ENCODE measurements around the gene NR2F6.
"Not testable (repeated sequence)": the region's sequence is repeated elsewhere in the genome, so short reads cannot be mapped to it uniquely, and the experiment has no call there.

Gene NR2F6

DNA sequence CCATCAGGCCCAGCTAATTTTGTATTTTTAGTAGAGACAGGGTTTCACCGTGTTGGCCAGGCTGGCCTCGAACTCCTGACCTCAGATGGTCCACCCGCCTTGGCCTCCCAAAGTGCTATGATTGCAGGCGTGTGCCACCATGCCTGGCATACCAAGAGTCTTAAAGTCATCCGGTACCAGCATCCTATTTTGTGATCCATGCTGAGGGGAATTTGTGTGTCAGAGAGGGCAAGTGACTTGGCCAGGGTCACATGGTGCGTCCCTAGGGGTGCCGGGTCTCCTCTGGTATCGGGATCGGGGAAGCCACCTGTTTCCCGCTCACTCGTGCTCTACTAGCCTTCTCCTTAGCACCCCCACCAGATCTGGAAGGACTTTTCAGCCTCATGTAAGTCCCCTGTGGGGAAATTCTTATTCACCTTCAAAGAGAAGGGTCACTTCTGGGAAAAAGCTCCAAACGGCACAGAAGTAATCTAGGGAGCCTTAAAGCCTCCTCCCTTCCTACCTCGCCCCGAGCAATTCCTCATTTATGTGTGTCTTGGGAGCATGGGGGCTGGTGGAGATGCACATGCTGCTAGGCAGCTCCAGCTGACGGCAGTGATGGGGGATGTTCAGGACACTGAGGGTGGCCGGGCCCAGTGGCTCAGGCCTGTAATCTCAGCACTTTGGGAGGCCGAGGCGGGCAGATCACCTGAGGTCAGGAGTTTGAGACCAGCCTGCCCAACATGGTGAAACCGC lies 29.9 kb upstream of the NR2F6 start:
- no peak for TF ChIP-seq POLR2A (IDR thresholded peaks at IDR 0.05; ENCODE audit: low read depth, low read length)
- DNase-seq (ENCODE audit: insufficient read length, low spot score) (no peak), FAIRE-seq (no peak)

DNA sequence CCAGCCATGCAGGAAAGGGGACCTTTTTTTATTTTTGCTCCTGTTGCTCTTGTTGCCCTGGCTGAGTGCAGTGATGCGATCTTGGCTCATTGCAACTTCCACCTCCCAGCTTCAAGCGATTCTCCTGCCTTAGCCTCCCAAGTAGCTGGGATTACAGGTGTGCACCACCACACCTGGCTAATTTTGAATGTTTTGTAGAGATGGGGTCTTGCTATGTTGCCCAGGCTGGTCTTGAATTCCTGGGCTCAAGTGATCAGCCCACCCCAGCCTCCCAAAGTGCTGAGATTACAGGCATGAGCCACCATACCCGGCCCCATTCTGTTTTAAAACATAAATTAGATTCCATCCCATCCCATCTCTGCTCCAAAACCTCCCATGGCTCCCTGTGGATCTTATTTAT lies 29.2 kb upstream of the NR2F6 start:
- FAIRE-seq; DNase-seq (ENCODE audit: insufficient read length, low spot score): not testable (repeated sequence)

- FAIRE-seq (no peak), DNase-seq (ENCODE audit: insufficient read length, low spot score) (no peak)
- no peak for TF ChIP-seq POLR2A (IDR thresholded peaks at IDR 0.05; ENCODE audit: low read depth, low read length)
Measured at GRCh38 chr19:17268754-17269153, 23.0 kb upstream of the NR2F6 start.

- peak; percentile 97 for DNase-seq (ENCODE audit: insufficient read length, low spot score)
- FAIRE-seq, result peak; percentile 91
- TF ChIP-seq POLR2A (IDR thresholded peaks at IDR 0.05; ENCODE audit: low read depth, low read length), result peak; percentile 59
Measured at GRCh38 chr19:17266975-17267788, 21.5 kb upstream of the NR2F6 start, which contains the start of gene BABAM1. BABAM1 (plus strand) TSS chr19:17267443; CDS start chr19:17268807, 1,364 bp downstream.

- FAIRE-seq, result no peak
- DNase-seq (ENCODE audit: insufficient read length, low spot score), result no peak
- TF ChIP-seq POLR2A (IDR thresholded peaks at IDR 0.05; ENCODE audit: low read depth, low read length), result no peak
Measured at GRCh38 chr19:17266589-17266974, 20.9 kb upstream of the NR2F6 start.

DNA sequence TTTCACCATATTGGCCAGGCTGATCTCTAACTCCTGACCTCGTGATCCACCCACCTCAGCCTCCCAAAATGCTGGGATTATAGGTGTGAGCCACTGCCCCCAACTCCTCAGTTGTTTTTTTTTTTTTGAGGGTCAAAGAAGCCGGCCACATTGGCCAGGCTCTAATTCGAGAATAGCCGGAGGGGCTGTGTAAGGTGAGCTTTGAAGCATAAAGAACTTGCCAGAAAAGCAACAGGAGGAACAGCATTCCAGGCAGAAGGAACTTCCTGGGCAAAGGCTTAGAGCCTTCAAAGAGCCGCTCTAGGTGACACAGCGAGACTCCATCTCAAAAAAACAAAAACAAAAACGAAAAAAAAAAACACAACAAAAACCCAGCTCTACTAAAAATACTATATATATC lies 20.3 kb upstream of the NR2F6 start:
- DNase-seq (ENCODE audit: insufficient read length, low spot score), result no peak
- no peak for TF ChIP-seq POLR2A (IDR thresholded peaks at IDR 0.05; ENCODE audit: low read depth, low read length)
- no peak for FAIRE-seq

GRCh38 chr19:17264641-17264979 lies 18.9 kb upstream of the NR2F6 start, which contains the start of gene USHBP1:
USHBP1 (minus strand) TSS chr19:17264745; CDS start chr19:17264299, 446 bp downstream.
- no peak for TF ChIP-seq POLR2A (IDR thresholded peaks at IDR 0.05; ENCODE audit: low read depth, low read length)
- FAIRE-seq (no peak), DNase-seq (ENCODE audit: insufficient read length, low spot score) (no peak)

- DNase-seq (ENCODE audit: insufficient read length, low spot score) (no peak), FAIRE-seq (no peak)
- TF ChIP-seq POLR2A (IDR thresholded peaks at IDR 0.05; ENCODE audit: low read depth, low read length), result no peak
Measured at GRCh38 chr19:17263712-17264640, 18.3 kb upstream of the NR2F6 start.

GRCh38 chr19:17262557-17262956 lies 16.8 kb upstream of the NR2F6 start:
- no peak for TF ChIP-seq POLR2A (IDR thresholded peaks at IDR 0.05; ENCODE audit: low read depth, low read length)
- DNase-seq (ENCODE audit: insufficient read length, low spot score), result no peak
- FAIRE-seq, result no peak

DNA sequence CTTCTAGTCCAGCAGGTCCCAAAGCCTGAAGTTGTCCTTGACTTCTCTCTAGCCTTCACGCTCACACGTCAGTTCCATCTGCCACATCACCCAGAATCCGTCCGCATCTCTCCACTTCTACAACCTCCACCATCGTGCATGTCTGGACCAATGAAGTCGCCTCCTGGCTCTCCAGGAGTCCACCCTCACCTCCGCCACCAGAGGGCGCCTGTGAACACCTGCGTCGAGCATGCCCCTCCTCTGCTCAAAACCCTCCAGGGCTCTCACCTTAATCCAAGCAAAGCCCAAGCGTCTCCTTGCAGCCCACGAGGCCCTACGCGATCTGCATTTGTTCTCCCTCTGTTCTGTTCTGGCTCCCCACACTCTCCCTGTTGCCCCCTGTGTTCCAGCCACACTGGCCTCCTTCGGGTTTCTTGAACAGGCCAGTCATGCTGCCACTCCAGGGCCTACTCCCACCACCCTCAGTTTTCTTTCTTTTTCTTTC lies 15.2 kb upstream of the NR2F6 start:
- no peak for FAIRE-seq
- DNase-seq (ENCODE audit: insufficient read length, low spot score), result peak; percentile 81
- no peak for TF ChIP-seq POLR2A (IDR thresholded peaks at IDR 0.05; ENCODE audit: low read depth, low read length)

DNA sequence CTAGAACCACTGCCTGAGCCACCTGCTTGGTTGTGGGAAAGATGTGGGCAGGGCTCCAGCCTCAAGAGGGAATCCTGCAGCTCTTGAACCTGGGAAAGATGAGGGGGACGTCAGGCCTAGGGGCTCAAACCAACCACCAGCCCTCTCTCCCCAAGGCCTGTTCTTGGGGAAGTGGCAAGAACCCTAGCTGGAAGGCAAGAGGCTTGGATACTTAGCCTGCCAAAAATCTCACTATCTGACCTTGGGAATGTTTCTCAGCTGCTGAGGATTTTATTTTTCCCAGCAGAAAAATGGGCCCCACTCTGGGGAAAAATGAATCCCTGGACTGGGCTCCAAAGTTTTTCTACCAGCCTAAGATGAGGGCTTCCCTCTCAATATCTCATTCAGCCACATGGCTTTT lies 14.2 kb upstream of the NR2F6 start:
- no peak for FAIRE-seq
- DNase-seq (ENCODE audit: insufficient read length, low spot score), result no peak
- no peak for TF ChIP-seq POLR2A (IDR thresholded peaks at IDR 0.05; ENCODE audit: low read depth, low read length)

- TF ChIP-seq POLR2A (IDR thresholded peaks at IDR 0.05; ENCODE audit: low read depth, low read length), result no peak
- DNase-seq (ENCODE audit: insufficient read length, low spot score) (no peak), FAIRE-seq (no peak)
Measured at GRCh38 chr19:17259118-17259780, 13.5 kb upstream of the NR2F6 start.

GRCh38 chr19:17256130-17256529 lies 10.4 kb upstream of the NR2F6 start:
- DNase-seq (ENCODE audit: insufficient read length, low spot score), result no peak
- no peak for FAIRE-seq
- no peak for TF ChIP-seq POLR2A (IDR thresholded peaks at IDR 0.05; ENCODE audit: low read depth, low read length)

Measured in H54 (cell line).